Mucosa of descending colon (tissue), 3 donors: ENCODE measurements around the gene BCCIP. TPM values are rescaled to one million over a fixed set of nuclear protein-coding genes. Genes with fewer than 3 reads are reported as not detected.
A peak's percentile ranks its signal among the peaks of the same experiment; 100 is the strongest.

ENCODE experiments used
- ATAC-seq: fragments of 200-7000 bp; cut with Tn5 transposase; one replicate; pipeline ENCODE4 v1.9.1; 2020; ENCODE audit warnings: mild to moderate bottlenecking, moderate library complexity
- DNase-seq, 3 donors: peaks; one replicate each; pipeline ENCODE4 v3.0.0-alpha.2; 2020
- H3K36me3 ChIP-seq: fragments of 200-600 bp; one replicate; pipeline ENCODE4 v1.8.0; 2021; ENCODE audit warnings: low read depth, mild to moderate bottlenecking
- H3K4me1 ChIP-seq: fragments of 200-600 bp; one replicate; pipeline ENCODE4 v1.8.0; 2021; ENCODE audit warnings: low read depth, mild to moderate bottlenecking
- H3K4me3 ChIP-seq: fragments of 200-600 bp; one replicate; pipeline ENCODE4 v1.8.0; 2021; ENCODE audit warnings: mild to moderate bottlenecking
- H3K9me3 ChIP-seq: fragments of 200-600 bp; one replicate; pipeline ENCODE4 v1.8.0; 2021; ENCODE audit warnings: mild to moderate bottlenecking
- CTCF ChIP-seq: fragments of 200-600 bp; IDR thresholded peaks from one replicate; pipeline ENCODE4 v1.8.0; 2022; ENCODE audit warnings: antibody characterized with exemption, mild to moderate bottlenecking
- intact Hi-C, 2 donors: fragments of 100-400 bp; cut with DNase I in 1 of 2; cut with micrococcal nuclease in 1 of 2; formaldehyde crosslinking; loops; one replicate each; pipeline versions ENCODE4 v1.11.0 to v1.11.1; 2022; cut with DNase I, micrococcal nuclease
- total RNA-seq, 3 donors: library from RNA; stranded (reverse); fragmentation: NEBNext Ultra II Directional in 2 of 3; extraction: Animal tissue kit (Norgen Biotek cat#: 25700) in 2 of 3; gene quantifications; one replicate each; pipeline versions ENCODE4 v1.2.1 to v1.2.4, GENCODE V29; 2021 to 2023
- donor health status: DM: no; HTN: no; CAD: no; lungs with moderate emphysema.
- donor health status: DM: no; HTN: no; CAD: no.
- donor health status: DM: no; HTN: yes; CAD: no.

The BCCIP gene
- total RNA-seq, 3 donors from 2014 or later: 30.7 to 48.2 (median 41.1) TPM

- DNase-seq (no peak), ATAC-seq (no peak)
- intact Hi-C loops: no loop called here
- no peak for TF ChIP-seq CTCF
- no peaks in the 10 kb centered on the region for H3K9me3 ChIP-seq
- H3K36me3 ChIP-seq: no peaks in the 10 kb centered on the region
- H3K4me3 ChIP-seq: no peak overlapping the region
- H3K4me1 ChIP-seq: no peaks in the 10 kb centered on the region
These were observed 12.1 kb upstream of the BCCIP start for GRCh38 chr10:125811251-125811650.

- H3K4me3 ChIP-seq: no peak overlapping the region
- DNase-seq (no peak), ATAC-seq (no peak)
- no peak for TF ChIP-seq CTCF
- no peaks in the 10 kb centered on the region for H3K36me3 ChIP-seq
- intact Hi-C loops: no loop called here
- no peaks in the 10 kb centered on the region for H3K9me3 ChIP-seq
- no peaks in the 10 kb centered on the region for H3K4me1 ChIP-seq
These were observed 11.1 kb upstream of the BCCIP start for GRCh38 chr10:125812128-125812750.

- no peaks in the 10 kb centered on the region for H3K36me3 ChIP-seq
- no peak for TF ChIP-seq CTCF
- H3K4me1 ChIP-seq: no peaks in the 10 kb centered on the region
- intact Hi-C loops: no loop called here
- DNase-seq: no peak
- H3K9me3 ChIP-seq: no peaks in the 10 kb centered on the region
- no peak overlapping the region for H3K4me3 ChIP-seq
- no peak for ATAC-seq
These were observed 7.6 kb upstream of the BCCIP start for GRCh38 chr10:125815764-125816163.

- intact Hi-C loops: no loop called here
- Histone ChIP-seq H3K36me3 (no peaks in the 10 kb centered on the region), H3K4me1 (no peaks in the 10 kb centered on the region), H3K9me3 (no peaks in the 10 kb centered on the region), H3K4me3 (no peak overlapping the region)
- no peak for TF ChIP-seq CTCF
- no peak for DNase-seq
- ATAC-seq: no peak
These were observed 6.8 kb upstream of the BCCIP start for GRCh38 chr10:125816548-125816947.

GRCh38 chr10:125817337-125817946 lies 5.9 kb upstream of the BCCIP start:
- H3K36me3 ChIP-seq: no peaks in the 10 kb centered on the region

More at GRCh38 chr10:125817337-125817946, 5.9 kb upstream of the BCCIP start:
- DNase-seq (no peak), ATAC-seq (peak; percentile 58)
- intact Hi-C loops: no loop called here
- no peaks in the 10 kb centered on the region for H3K9me3 ChIP-seq
- no peak overlapping the region for H3K4me3 ChIP-seq
- TF ChIP-seq CTCF: no peak
- H3K4me1 ChIP-seq: no peaks in the 10 kb centered on the region
